Measurements from ENCODE around the gene ARL16.

The ARL16 gene

GRCh38 chr17:81722184-81723120, 38.9 kb upstream of the ARL16 start:
- no peak overlapping the region for H3K27ac ChIP-seq
- DNase-seq, result no peak
- peaks cover 0 to 26% of the 10 kb centered on the region in 2 donors for H3K27me3 ChIP-seq
- no peak overlapping the region for H3K4me3 ChIP-seq
- no peaks in the 10 kb centered on the region for H3K9me3 ChIP-seq
- intact Hi-C loops (cut with DNase I; ENCODE audit: low total_unique reads), result no loop called here
- TF ChIP-seq CTCF (IDR thresholded peaks at IDR 0.05), result no peak
- peaks cover 0 to 14% (median 8%) of the 10 kb centered on the region in 4 donors for H3K4me1 ChIP-seq
- H3K36me3 ChIP-seq, result peaks cover 0 to 15% (median 0%) of the 10 kb centered on the region in 3 donors

GRCh38 chr17:81720267-81721071, 36.9 kb upstream of the ARL16 start:
- intact Hi-C loops (cut with DNase I; ENCODE audit: low total_unique reads), result no loop called here
- Histone ChIP-seq H3K27me3 (peaks cover 0 to 12% of the 10 kb centered on the region in 2 donors), H3K36me3 (peaks cover 0 to 34% (median 0%) of the 10 kb centered on the region in 3 donors), H3K4me3 (no peak overlapping the region), H3K9me3 (no peaks in the 10 kb centered on the region), H3K27ac (no peak overlapping the region), H3K4me1 (peaks cover 0 to 14% (median 8%) of the 10 kb centered on the region in 4 donors)
- no peak for TF ChIP-seq CTCF (IDR thresholded peaks at IDR 0.05)
- DNase-seq, result no peak

GRCh38 chr17:81719410-81720266, 36.0 kb upstream of the ARL16 start:
- no peak for TF ChIP-seq CTCF (IDR thresholded peaks at IDR 0.05)
- peaks cover 0 to 16% (median 8%) of the 10 kb centered on the region in 4 donors for H3K4me1 ChIP-seq
- H3K27me3 ChIP-seq, result peaks cover 0 to 8% of the 10 kb centered on the region in 2 donors
- H3K36me3 ChIP-seq, result peaks cover 0 to 34% (median 0%) of the 10 kb centered on the region in 3 donors
- no peak overlapping the region for H3K4me3 ChIP-seq
- H3K9me3 ChIP-seq, result no peaks in the 10 kb centered on the region
- intact Hi-C loops (cut with DNase I; ENCODE audit: low total_unique reads), result no loop called here
- no peak overlapping the region for H3K27ac ChIP-seq
- DNase-seq, result no peak

- peaks cover 0 to 34% (median 0%) of the 10 kb centered on the region in 3 donors for H3K36me3 ChIP-seq
- H3K27me3 ChIP-seq, result peaks cover 0 to 4% of the 10 kb centered on the region in 2 donors
- TF ChIP-seq CTCF (IDR thresholded peaks at IDR 0.05), result no peak
- intact Hi-C loops (cut with DNase I; ENCODE audit: low total_unique reads), result no loop called here
- no peak overlapping the region for H3K4me3 ChIP-seq
- H3K4me1 ChIP-seq, result peaks cover 0 to 21% (median 8%) of the 10 kb centered on the region in 4 donors
- DNase-seq, result no peak
- no peaks in the 10 kb centered on the region for H3K9me3 ChIP-seq
- H3K27ac ChIP-seq, result no peak overlapping the region
These were observed 34.1 kb upstream of the ARL16 start for GRCh38 chr17:81717766-81718089.
